H1 (cell line): Measurements from ENCODE around the gene ZNF726. TPM values are rescaled to one million over a fixed set of nuclear protein-coding genes. Genes with fewer than 3 reads are reported as not detected.

Experiments used
- CTCF ChIA-PET: fragments of 300-600 bp; sonication (Branson Sonifier 250); formaldehyde crosslinking; loops from one replicate; lab custom pipeline; 2021; ENCODE audit not compliant: partially characterized antibody; lab: Charles Lee
- POLR2A ChIA-PET: fragments of 300-600 bp; sonication (Branson Sonifier 250); formaldehyde crosslinking; loops from one replicate; lab custom pipeline; 2021; ENCODE audit warnings: inconsistent platforms; ENCODE audit not compliant: partially characterized antibody; lab: Charles Lee
- DNase-seq, 2 experiments: peaks; one replicate each; pipeline versions ENCODE4 v3.0.0 to v3.0.0-alpha.2; 2010 to 2022; ENCODE audit warnings: low spot score in 2 of 2, low read depth in 1 of 2, mixed read lengths in 1 of 2
- FAIRE-seq: peaks from 2 replicates; lab custom pipeline; 2011; peaks lifted over from hg19 to GRCh38; lab: Jason Lieb, UNC
- H2AFZ ChIP-seq: 2 replicates; pipeline ENCODE4 v1.8.1; 2012; ENCODE audit warnings: low read length, inconsistent platforms
- H2AK5ac ChIP-seq: 2 replicates; pipeline ENCODE4 v1.6.1; 2013; ENCODE audit warnings: low read depth, low read length
- H2BK120ac ChIP-seq: replicated peaks from 2 replicates; pipeline ENCODE3; 2013; ENCODE audit warnings: low read depth, low read length, inconsistent platforms
- H2BK12ac ChIP-seq: 2 replicates; pipeline ENCODE4 v1.6.1; 2013; ENCODE audit warnings: low read depth, low read length
- H2BK15ac ChIP-seq: 2 replicates; pipeline ENCODE4 v1.6.1; 2013; ENCODE audit warnings: low read length
- H2BK20ac ChIP-seq: 2 replicates; pipeline ENCODE4 v1.6.1; 2013; ENCODE audit warnings: low read length
- H2BK5ac ChIP-seq: 2 replicates; pipeline ENCODE4 v1.6.1; 2013; ENCODE audit warnings: low read depth, low read length
- H3K14ac ChIP-seq: 2 replicates; pipeline ENCODE4 v1.6.1; 2013; ENCODE audit warnings: inconsistent platforms; ENCODE audit not compliant: insufficient read length
- H3K18ac ChIP-seq: 2 replicates; pipeline ENCODE4 v1.6.1; 2013; ENCODE audit warnings: low read length; ENCODE audit errors: extremely low read depth
- H3K23ac ChIP-seq: 2 replicates; pipeline ENCODE4 v1.6.1; 2013; ENCODE audit warnings: inconsistent platforms; ENCODE audit not compliant: insufficient read length
- H3K23me2 ChIP-seq: 2 replicates; pipeline ENCODE4 v1.6.1; 2013; ENCODE audit warnings: low read depth, low read length
- H3K27ac ChIP-seq: 2 replicates; pipeline ENCODE4 v1.6.1; 2011; ENCODE audit warnings: low read depth, low read length, inconsistent platforms
- H3K27me3 ChIP-seq, 4 experiments: replicated peaks in 1 of 4; 1 replicate in 1 of 4; 2 replicates in 3 of 4; pipeline versions ENCODE4 v1.6.1 to v1.8.1; 2011 to 2013; ENCODE audit warnings: low read length in 3 of 4, mild to moderate bottlenecking in 3 of 4, inconsistent platforms in 2 of 4, mixed read lengths in 2 of 4, moderate library complexity in 1 of 4; ENCODE audit not compliant: control insufficient read depth in 3 of 4, insufficient read depth in 3 of 4; ENCODE audit errors: extremely low read depth in 1 of 4
- H3K36me3 ChIP-seq, 4 experiments: 2 replicates each; pipeline versions ENCODE4 v1.6.1 to v1.8.1; 2011 to 2013; ENCODE audit warnings: mild to moderate bottlenecking in 4 of 4, low read length in 3 of 4, moderate library complexity in 2 of 4, control low read depth in 1 of 4, inconsistent platforms in 1 of 4; ENCODE audit not compliant: insufficient read depth in 4 of 4, control insufficient read depth in 2 of 4
- H3K4ac ChIP-seq: replicated peaks from 2 replicates; pipeline ENCODE3; 2013; ENCODE audit warnings: low read length, low read depth, mixed read lengths, inconsistent platforms; ENCODE audit not compliant: insufficient read length
- H3K4me1 ChIP-seq, 4 experiments: replicated peaks in 1 of 4; 1 replicate in 1 of 4; 2 replicates in 3 of 4; pipeline versions ENCODE4 v1.6.1 to v1.8.1; 2011 to 2013; ENCODE audit warnings: low read length in 3 of 4, inconsistent platforms in 2 of 4, mixed read lengths in 1 of 4; ENCODE audit not compliant: insufficient read depth in 4 of 4, control insufficient read depth in 3 of 4
- H3K4me2 ChIP-seq, 2 experiments: 2 replicates each; pipeline versions ENCODE4 v1.6.1 to v1.8.1; 2011 to 2013; ENCODE audit warnings: low read depth in 2 of 2, low read length in 2 of 2, control low read depth in 1 of 2, inconsistent platforms in 1 of 2, mild to moderate bottlenecking in 1 of 2; ENCODE audit not compliant: insufficient read depth in 1 of 2
- H3K4me3 ChIP-seq, 4 experiments: fragments of 200-600, 300-600 bp in 1 of 4; sonication (generic), shearing (Covaris generic), sonication (Bioruptor Twin) in 1 of 4; 2 replicates each; pipeline versions ENCODE4 v1.5.1 to v1.8.1; 2011 to 2016; ENCODE audit warnings: low read length in 4 of 4, low read depth in 3 of 4, control low read depth in 2 of 4, inconsistent platforms in 2 of 4, mild to moderate bottlenecking in 2 of 4, mixed read lengths in 1 of 4, moderate library complexity in 1 of 4; ENCODE audit not compliant: insufficient read depth in 2 of 4; ENCODE audit errors: extremely low read depth in 1 of 4
- H3K56ac ChIP-seq: replicated peaks from 2 replicates; pipeline ENCODE3; 2013; ENCODE audit warnings: low read depth, mild to moderate bottlenecking, mixed read lengths, low read length, inconsistent platforms; ENCODE audit not compliant: insufficient read length
- H3K79me1 ChIP-seq: 2 replicates; pipeline ENCODE4 v1.6.1; 2013; ENCODE audit warnings: low read depth, low read length, control low read depth
- H3K79me2 ChIP-seq, 2 experiments: 2 replicates each; pipeline versions ENCODE4 v1.6.1 to v1.8.1; 2012 to 2013; ENCODE audit warnings: low read length in 2 of 2, mild to moderate bottlenecking in 2 of 2, inconsistent platforms in 1 of 2; ENCODE audit not compliant: insufficient read depth in 2 of 2, control insufficient read depth in 1 of 2
- H3K9ac ChIP-seq, 4 experiments: replicated peaks in 1 of 4; 1 replicate in 1 of 4; 2 replicates in 3 of 4; pipeline versions ENCODE4 v1.6.1 to v1.8.1; 2011 to 2013; ENCODE audit warnings: low read depth in 3 of 4, low read length in 3 of 4, control low read depth in 2 of 4, mild to moderate bottlenecking in 2 of 4, moderate library complexity in 2 of 4, inconsistent platforms in 1 of 4; ENCODE audit errors: extremely low read depth in 1 of 4
- H3K9me3 ChIP-seq, 2 experiments: 2 replicates each; pipeline versions ENCODE4 v1.6.1 to v1.8.1; 2012 to 2013; ENCODE audit warnings: mild to moderate bottlenecking in 2 of 2, moderate library complexity in 2 of 2, control low read depth in 1 of 2, inconsistent platforms in 1 of 2, low read depth in 1 of 2, low read length in 1 of 2, mixed read lengths in 1 of 2; ENCODE audit not compliant: insufficient read depth in 2 of 2
- H4K20me1 ChIP-seq, 2 experiments: replicated peaks in 1 of 2; 2 replicates each; pipeline versions ENCODE3 to v1.8.1; 2011 to 2013; ENCODE audit warnings: inconsistent platforms in 2 of 2, low read length in 2 of 2, mild to moderate bottlenecking in 1 of 2; ENCODE audit not compliant: insufficient read depth in 2 of 2, control insufficient read depth in 1 of 2
- H4K5ac ChIP-seq: 2 replicates; pipeline ENCODE4 v1.6.1; 2013; ENCODE audit warnings: low read length, low read depth, mixed read lengths, inconsistent platforms; ENCODE audit not compliant: insufficient read length
- H4K8ac ChIP-seq: 2 replicates; pipeline ENCODE4 v1.8.0; 2013; ENCODE audit warnings: mild to moderate bottlenecking, moderate library complexity, low read length, inconsistent platforms; ENCODE audit not compliant: insufficient read depth; ENCODE audit errors: extremely low read depth
- H4K91ac ChIP-seq: replicated peaks from 2 replicates; pipeline ENCODE3; 2013; ENCODE audit warnings: low read length, mixed read lengths, inconsistent platforms; ENCODE audit not compliant: insufficient read length
- EGR1 ChIP-seq: IDR thresholded peaks from 2 replicates; pipeline ENCODE4 v1.6.1; 2011; ENCODE audit warnings: low read depth, low read length, borderline replicate concordance
- TAF1 ChIP-seq: IDR thresholded peaks from 2 replicates; pipeline ENCODE4 v1.6.1; 2011; ENCODE audit warnings: mild to moderate bottlenecking, low read depth, low read length
- WGBS, 2 experiments: shearing (Covaris generic) in 1 of 2; methylation state at CpG; one replicate each; pipeline versions ENCODE4 v1.1.6 to v1.1.7; 2013 to 2015; ENCODE audit warnings: low lambda C conversion rate in 2 of 2, mixed read lengths in 2 of 2, inconsistent platforms in 1 of 2, low coverage in 1 of 2, missing lambda C conversion rate in 1 of 2; ENCODE audit not compliant: insufficient replicate concordance in 2 of 2, insufficient coverage in 1 of 2, insufficient read length in 1 of 2; ENCODE audit errors: extremely low coverage in 1 of 2, missing lambda C conversion rate in 1 of 2; 5-methylcytosine and 5-hydroxymethylcytosine counted together
- polyA plus RNA-seq, 7 experiments: library from polyadenylated mRNA; depleted of rRNA in 3 of 7; stranded (reverse) in 5 of 7; unstranded in 2 of 7; fragments of >200 nt in 5 of 7; fragments of 200-250 nt in 2 of 7; gene quantifications; 1 replicate in 5 of 7; 2 replicates in 1 of 7; 4 replicates in 1 of 7; pipeline versions ENCODE4 v1.2.1 to v1.2.3, GENCODE V29; 2011 to 2013; ENCODE audit warnings: missing spikeins in 2 of 7, mixed read lengths in 2 of 7
- total RNA-seq: library from RNA; stranded (reverse); fragmentation: NEBNext Ultra II Directional; extraction: Animal tissue kit (Norgen Biotek cat#: 25700); gene quantifications from 2 replicates; pipeline ENCODE4 v1.2.1, GENCODE V29; 2021

ZNF726 gene
- total and polyA plus RNA-seq, 2 of the 8 experiments (the other 6 are each of a cell fraction or from before 2014, with no cell fraction given) = not detected

- 42% methylated on average over 1 of the region's 1 CpG; no CpG with 5 or more reads in 1 of the 2 experiments for WGBS, 2 experiments
- no peak overlapping the region for H3K56ac ChIP-seq
- DNase-seq (no peak), FAIRE-seq (no peak)
- peaks cover 79 to 95% of the 10 kb centered on the region in 2 experiments for H3K9me3 ChIP-seq
- no peak overlapping the region for H4K91ac ChIP-seq
- no peak overlapping the region for H3K23ac ChIP-seq
- POLR2A ChIA-PET = no interaction called here
- H3K9ac ChIP-seq = no peak overlapping the region
- no peak overlapping the region for H2BK12ac ChIP-seq
- no peaks in the 10 kb centered on the region for H3K27me3 ChIP-seq
- no peak overlapping the region for H3K14ac ChIP-seq
- H3K23me2 ChIP-seq = no peaks in the 10 kb centered on the region
- no peak overlapping the region for H4K5ac ChIP-seq
- no peaks in the 10 kb centered on the region for H3K79me2 ChIP-seq
- H3K27ac ChIP-seq = no peak overlapping the region
- no peak overlapping the region for H4K8ac ChIP-seq
- TF ChIP-seq TAF1 = no peak
- TF ChIP-seq EGR1 = no peak
- H3K4ac ChIP-seq = no peak overlapping the region
- no peaks in the 10 kb centered on the region for H3K79me1 ChIP-seq
- no peak overlapping the region for H2BK120ac ChIP-seq
- no peak overlapping the region for H3K4me2 ChIP-seq
- H3K36me3 ChIP-seq = no peaks in the 10 kb centered on the region
- no peak overlapping the region for H2AK5ac ChIP-seq
- H2BK15ac ChIP-seq = no peak overlapping the region
- H3K18ac ChIP-seq = no peak overlapping the region
- no peaks in the 10 kb centered on the region for H4K20me1 ChIP-seq
- no peaks in the 10 kb centered on the region for H3K4me1 ChIP-seq
- no peak overlapping the region for H2AFZ ChIP-seq
- no peak overlapping the region for H2BK20ac ChIP-seq
- CTCF ChIA-PET = no interaction called here
- no peak overlapping the region for H3K4me3 ChIP-seq
- H2BK5ac ChIP-seq = no peak overlapping the region
These were observed 68.7 kb downstream of the ZNF726 start for GRCh38 chr19:23983406-23983805.

Other genes starting within 250 kb of the ZNF726 start
- gene ZNF675, start 227.7 kb upstream of the ZNF726 start, total RNA-seq = 26.1 and 27.8 TPM in 2 replicates
- gene ZNF675, start 227.7 kb upstream of the ZNF726 start, polyA plus RNA-seq (2011; rRNA removed) = 5.2 and 6.9 TPM in 2 replicates
- 6.8 and 7.9 TPM in 2 replicates for gene ZNF681, start 156.0 kb upstream of the ZNF726 start, total RNA-seq
- 0.86 and 1.1 TPM in 2 replicates for gene ZNF681, start 156.0 kb upstream of the ZNF726 start, polyA plus RNA-seq (2011; rRNA removed)
- gene ZNF254, start 172.3 kb downstream of the ZNF726 start, total RNA-seq = 21.7 and 22.0 TPM in 2 replicates
- gene ZNF254, start 172.3 kb downstream of the ZNF726 start, polyA plus RNA-seq (2011; rRNA removed) = 3.2 and 4.4 TPM in 2 replicates